ENCODE data around the gene NFIB. TPM values are rescaled to one million over a fixed set of nuclear protein-coding genes. Genes with fewer than 3 reads are reported as not detected.

NFIB gene
- total RNA-seq, 1 donor: 12.1 TPM

DNA sequence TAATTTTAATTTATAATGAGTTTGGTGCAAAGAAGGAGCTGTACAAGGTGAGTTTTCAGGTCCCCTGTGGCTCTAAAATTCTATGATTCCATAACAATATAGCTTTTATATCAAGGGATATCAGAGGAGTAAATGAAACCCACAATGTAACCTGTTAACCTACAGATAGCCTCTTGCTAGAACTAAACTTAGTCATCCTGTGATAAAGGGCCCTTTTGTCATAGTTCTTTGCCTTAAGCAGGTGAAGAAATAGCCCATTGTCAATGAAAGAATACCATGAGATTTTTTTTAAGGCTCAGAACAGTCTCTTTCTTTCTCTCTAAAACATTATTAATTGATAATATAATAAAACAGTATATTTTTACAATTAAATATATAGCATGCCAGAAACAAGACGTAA, 127.8 kb downstream of the NFIB start:
- no peak for DNase-seq (ENCODE audit: low read depth)
- H3K4me3 ChIP-seq (ENCODE audit: low read depth, low read length): no peak overlapping the region
- TF ChIP-seq, protein P1, sequence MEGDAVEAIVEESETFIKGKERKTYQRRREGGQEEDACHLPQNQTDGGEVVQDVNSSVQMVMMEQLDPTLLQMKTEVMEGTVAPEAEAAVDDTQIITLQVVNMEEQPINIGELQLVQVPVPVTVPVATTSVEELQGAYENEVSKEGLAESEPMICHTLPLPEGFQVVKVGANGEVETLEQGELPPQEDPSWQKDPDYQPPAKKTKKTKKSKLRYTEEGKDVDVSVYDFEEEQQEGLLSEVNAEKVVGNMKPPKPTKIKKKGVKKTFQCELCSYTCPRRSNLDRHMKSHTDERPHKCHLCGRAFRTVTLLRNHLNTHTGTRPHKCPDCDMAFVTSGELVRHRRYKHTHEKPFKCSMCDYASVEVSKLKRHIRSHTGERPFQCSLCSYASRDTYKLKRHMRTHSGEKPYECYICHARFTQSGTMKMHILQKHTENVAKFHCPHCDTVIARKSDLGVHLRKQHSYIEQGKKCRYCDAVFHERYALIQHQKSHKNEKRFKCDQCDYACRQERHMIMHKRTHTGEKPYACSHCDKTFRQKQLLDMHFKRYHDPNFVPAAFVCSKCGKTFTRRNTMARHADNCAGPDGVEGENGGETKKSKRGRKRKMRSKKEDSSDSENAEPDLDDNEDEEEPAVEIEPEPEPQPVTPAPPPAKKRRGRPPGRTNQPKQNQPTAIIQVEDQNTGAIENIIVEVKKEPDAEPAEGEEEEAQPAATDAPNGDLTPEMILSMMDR (IDR thresholded peaks at IDR 0.05; ENCODE audit: insufficient read depth, low read depth, low read length): no peak

DNA sequence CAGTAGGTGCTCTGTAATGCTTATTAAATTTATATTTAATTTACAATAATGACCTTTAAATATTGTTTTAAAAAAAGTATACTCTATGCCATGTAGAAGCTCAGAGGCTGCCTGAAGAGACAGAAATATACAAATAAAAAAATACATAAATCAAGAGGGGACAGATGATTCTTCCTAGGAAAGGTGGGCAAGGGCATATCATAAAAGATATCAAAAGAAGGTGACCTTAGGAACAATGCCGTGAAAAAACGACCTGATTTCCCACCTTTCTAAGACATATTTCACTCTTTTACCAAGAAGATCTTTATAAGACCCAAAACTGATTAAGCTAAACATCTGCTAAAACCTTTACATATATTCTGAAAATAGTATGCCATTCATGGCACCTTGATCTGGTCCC, 128.9 kb downstream of the NFIB start:
- TF ChIP-seq, protein P1 (IDR thresholded peaks at IDR 0.05; ENCODE audit: insufficient read depth, low read depth, low read length): no peak
- no peak for DNase-seq (ENCODE audit: low read depth)
- no peak overlapping the region for H3K4me3 ChIP-seq (ENCODE audit: low read depth, low read length)

DNA sequence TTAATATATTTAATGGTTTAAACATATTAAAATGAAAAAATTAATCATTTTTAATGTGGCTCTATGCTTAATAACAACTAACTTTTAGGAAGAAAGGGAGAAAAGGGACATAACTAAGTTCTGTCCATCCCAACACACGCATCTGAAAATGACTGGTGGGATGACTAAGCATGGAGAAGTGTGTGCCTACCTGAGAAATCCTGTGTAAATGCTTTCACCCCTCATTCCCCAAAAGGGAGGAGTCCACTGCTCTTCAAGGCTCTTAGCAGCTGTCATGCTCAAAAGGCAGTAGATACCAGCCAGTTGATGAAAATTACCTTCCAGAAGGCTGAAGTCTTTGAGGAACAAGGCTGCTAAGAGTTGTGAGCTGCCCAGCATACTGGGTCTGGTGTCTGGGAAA, 130.9 kb downstream of the NFIB start:
- TF ChIP-seq, protein P1 (IDR thresholded peaks at IDR 0.05; ENCODE audit: insufficient read depth, low read depth, low read length): no peak
- no peak for DNase-seq (ENCODE audit: low read depth)
- H3K4me3 ChIP-seq (ENCODE audit: low read depth, low read length): no peak overlapping the region

DNA sequence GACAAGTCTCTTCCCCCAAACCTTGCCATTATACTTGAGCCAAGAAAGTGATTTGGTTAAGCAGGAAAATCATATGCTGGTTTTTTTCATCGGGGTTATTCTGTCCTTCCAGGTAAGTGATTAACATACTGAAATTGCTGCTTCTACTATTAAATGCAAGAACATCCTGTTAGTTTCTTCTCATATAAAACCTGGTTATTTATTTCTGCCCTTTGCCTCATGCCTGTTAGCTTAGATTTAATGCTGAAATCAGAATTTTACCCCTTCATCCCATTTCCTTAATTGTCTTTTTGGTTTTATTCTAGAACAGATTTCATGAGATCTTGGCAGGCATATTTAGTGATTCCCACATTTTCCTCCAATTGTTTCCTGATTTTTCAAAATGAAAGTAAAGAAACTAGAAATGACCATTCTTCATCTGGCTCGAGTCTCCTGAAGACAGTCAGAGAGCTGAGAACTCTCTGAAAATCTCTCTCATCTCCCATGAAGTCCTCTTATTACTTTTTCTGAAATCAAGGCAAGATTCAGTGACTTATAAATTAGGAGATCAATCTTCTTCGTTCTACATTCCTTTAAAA, 132.9 kb downstream of the NFIB start:
- no peak overlapping the region for H3K4me3 ChIP-seq (ENCODE audit: low read depth, low read length)
- TF ChIP-seq, protein P1 (IDR thresholded peaks at IDR 0.05; ENCODE audit: insufficient read depth, low read depth, low read length): no peak
- no peak for DNase-seq (ENCODE audit: low read depth)

DNA sequence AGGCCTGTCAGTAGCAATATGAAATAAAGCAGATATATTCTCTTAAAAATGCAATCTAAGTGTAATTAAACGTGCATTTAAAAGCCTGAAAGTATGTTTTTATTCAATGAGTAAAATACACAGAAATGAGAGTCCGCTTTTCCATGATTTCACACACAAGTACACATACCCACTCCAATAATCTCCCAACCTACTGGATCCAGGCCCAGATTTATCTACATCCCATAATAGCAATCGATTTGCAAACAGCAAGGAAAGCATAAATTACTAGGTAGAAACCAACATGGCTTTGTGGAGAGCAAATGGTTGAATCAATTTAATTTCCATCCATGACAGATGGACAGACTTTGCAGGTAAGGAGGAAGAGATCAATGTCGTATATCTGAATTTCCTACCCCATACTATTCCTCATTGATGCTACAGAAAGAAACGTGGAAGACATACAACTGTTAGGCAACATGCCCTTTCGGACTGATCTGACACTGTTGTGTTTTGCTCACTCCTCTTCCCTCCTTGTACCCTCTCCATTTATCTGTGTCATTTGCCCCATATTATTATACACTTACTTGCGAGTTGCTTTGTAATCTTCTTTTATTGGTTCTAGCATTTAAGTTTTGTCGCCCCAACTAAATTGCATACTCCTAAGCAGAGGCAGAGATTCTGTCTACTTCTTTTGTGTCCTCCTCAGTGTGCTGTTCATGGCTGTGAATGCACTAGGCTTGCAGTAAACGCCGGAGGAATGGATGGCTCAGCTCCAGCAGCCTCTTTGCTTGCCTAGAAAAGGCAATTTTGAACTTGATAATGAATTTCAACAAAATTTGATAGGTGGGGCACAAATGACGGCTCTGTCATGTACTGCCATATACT, 133.6 kb downstream of the NFIB start:
- no peak overlapping the region for H3K4me3 ChIP-seq (ENCODE audit: low read depth, low read length)
- no peak for DNase-seq (ENCODE audit: low read depth)
- TF ChIP-seq, protein P1 (IDR thresholded peaks at IDR 0.05; ENCODE audit: insufficient read depth, low read depth, low read length): no peak

DNA sequence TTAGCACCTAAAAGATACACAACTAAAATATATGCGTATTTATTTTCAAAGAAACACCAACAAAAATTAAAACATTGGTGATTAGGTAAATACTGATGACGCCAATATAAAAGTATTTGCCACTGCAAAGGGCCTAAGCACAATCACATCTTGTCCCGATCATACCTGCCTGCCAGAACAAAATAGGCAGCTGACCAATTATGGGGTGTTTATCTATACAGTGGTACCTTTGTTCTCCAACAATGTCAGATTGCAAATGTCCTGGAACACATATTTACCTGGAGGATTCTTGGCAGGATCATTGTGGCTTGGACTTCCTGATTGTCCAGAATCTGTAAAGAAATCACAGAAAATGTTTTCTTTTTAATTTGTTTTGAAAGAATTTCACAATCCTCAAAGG, 134.5 kb downstream of the NFIB start:
- no peak overlapping the region for H3K4me3 ChIP-seq (ENCODE audit: low read depth, low read length)
- no peak for DNase-seq (ENCODE audit: low read depth)
- TF ChIP-seq, protein P1 (IDR thresholded peaks at IDR 0.05; ENCODE audit: insufficient read depth, low read depth, low read length): no peak
